ENCODE results near the gene VLDLR.

VLDLR gene

GRCh38 chr9:2621722-2622460 lies at the start of gene VLDLR:
Gene VLDLR (plus strand): TSS chr9:2621787. CDS start chr9:2622190, 403 bp downstream.
- Mint-ChIP-seq H3K27ac (ENCODE audit: low read depth) (peak within 1 kb of the TSS; percentile 73), H3K4me1 (peaks cover 19% of the 10 kb centered on the region), H3K9me3 (no peaks in the 10 kb centered on the region), H3K27me3 (peaks cover 82% of the 10 kb centered on the region), H3K4me3 (peak within 1 kb of the TSS; percentile 79), H3K36me3 (ENCODE audit: insufficient read depth) (no peaks in the 10 kb centered on the region)
- DNase-seq (ENCODE audit: low spot score in 2 of 2) = no peak
- peak; percentile 29 for ATAC-seq (replicated peaks; ENCODE audit: extremely low read depth, poor library complexity, severe bottlenecking)

- no peak overlapping the region for H3K27ac Mint-ChIP-seq (ENCODE audit: low read depth)
- no peaks in the 10 kb centered on the region for H3K9me3 Mint-ChIP-seq
- H3K36me3 Mint-ChIP-seq (ENCODE audit: insufficient read depth) = no peaks in the 10 kb centered on the region
- H3K27me3 Mint-ChIP-seq = no peaks in the 10 kb centered on the region
- H3K4me3 Mint-ChIP-seq = no peak overlapping the region
- H3K4me1 Mint-ChIP-seq = no peaks in the 10 kb centered on the region
- DNase-seq (ENCODE audit: low spot score in 2 of 2) (no peak), ATAC-seq (replicated peaks; ENCODE audit: extremely low read depth, poor library complexity, severe bottlenecking) (no peak)
Observed at GRCh38 chr9:2574203-2574602, 47.4 kb upstream of the VLDLR start.

- Mint-ChIP-seq H3K9me3 (no peaks in the 10 kb centered on the region), H3K4me1 (no peaks in the 10 kb centered on the region), H3K27ac (ENCODE audit: low read depth) (no peak overlapping the region), H3K4me3 (no peak overlapping the region), H3K36me3 (ENCODE audit: insufficient read depth) (no peaks in the 10 kb centered on the region), H3K27me3 (no peaks in the 10 kb centered on the region)
- no peak for ATAC-seq (replicated peaks; ENCODE audit: extremely low read depth, poor library complexity, severe bottlenecking)
- DNase-seq (ENCODE audit: low spot score in 2 of 2) = no peak
Observed at GRCh38 chr9:2576631-2577030, 45.0 kb upstream of the VLDLR start.

- H3K4me1 Mint-ChIP-seq = no peaks in the 10 kb centered on the region
- H3K36me3 Mint-ChIP-seq (ENCODE audit: insufficient read depth) = peaks cover 2% of the 10 kb centered on the region
- no peak overlapping the region for H3K4me3 Mint-ChIP-seq
- peaks cover 30% of the 10 kb centered on the region for H3K27me3 Mint-ChIP-seq
- no peak for ATAC-seq (replicated peaks; ENCODE audit: extremely low read depth, poor library complexity, severe bottlenecking)
- peaks cover 5% of the 10 kb centered on the region for H3K9me3 Mint-ChIP-seq
- H3K27ac Mint-ChIP-seq (ENCODE audit: low read depth) = no peak overlapping the region
- DNase-seq (ENCODE audit: low spot score in 2 of 2) = no peak
Observed at GRCh38 chr9:2583308-2584013, 38.1 kb upstream of the VLDLR start.

GRCh38 chr9:2591967-2592366 lies 29.6 kb upstream of the VLDLR start:
- Mint-ChIP-seq H3K4me1 (no peaks in the 10 kb centered on the region), H3K27ac (ENCODE audit: low read depth) (no peak overlapping the region), H3K4me3 (no peak overlapping the region), H3K9me3 (peaks cover 13% of the 10 kb centered on the region), H3K36me3 (ENCODE audit: insufficient read depth) (peaks cover 2% of the 10 kb centered on the region), H3K27me3 (peaks cover 20% of the 10 kb centered on the region)
- no peak for ATAC-seq (replicated peaks; ENCODE audit: extremely low read depth, poor library complexity, severe bottlenecking)
- no peak for DNase-seq (ENCODE audit: low spot score in 2 of 2)

- Mint-ChIP-seq H3K36me3 (ENCODE audit: insufficient read depth) (no peaks in the 10 kb centered on the region), H3K9me3 (peaks cover 13% of the 10 kb centered on the region), H3K27ac (ENCODE audit: low read depth) (no peak overlapping the region), H3K27me3 (peaks cover 25% of the 10 kb centered on the region), H3K4me3 (no peak overlapping the region), H3K4me1 (no peaks in the 10 kb centered on the region)
- DNase-seq (ENCODE audit: low spot score in 2 of 2) = no peak
- ATAC-seq (replicated peaks; ENCODE audit: extremely low read depth, poor library complexity, severe bottlenecking) = no peak
Observed at GRCh38 chr9:2593744-2594143, 27.8 kb upstream of the VLDLR start.

GRCh38 chr9:2595973-2596372 lies 25.6 kb upstream of the VLDLR start:
- ATAC-seq (replicated peaks; ENCODE audit: extremely low read depth, poor library complexity, severe bottlenecking) = no peak

GRCh38 chr9:2597483-2597882 lies 24.1 kb upstream of the VLDLR start:
- H3K4me3 Mint-ChIP-seq = no peak overlapping the region
- H3K27me3 Mint-ChIP-seq = peaks cover 32% of the 10 kb centered on the region
- H3K36me3 Mint-ChIP-seq (ENCODE audit: insufficient read depth) = no peaks in the 10 kb centered on the region
- H3K27ac Mint-ChIP-seq (ENCODE audit: low read depth) = no peak overlapping the region
- ATAC-seq (replicated peaks; ENCODE audit: extremely low read depth, poor library complexity, severe bottlenecking) (no peak), DNase-seq (ENCODE audit: low spot score in 2 of 2) (no peak)
- no peaks in the 10 kb centered on the region for H3K4me1 Mint-ChIP-seq
- peaks cover 8% of the 10 kb centered on the region for H3K9me3 Mint-ChIP-seq

More at GRCh38 chr9:2595973-2596372, 25.6 kb upstream of the VLDLR start:
- Mint-ChIP-seq H3K27ac (ENCODE audit: low read depth) (no peak overlapping the region), H3K4me3 (no peak overlapping the region), H3K4me1 (no peaks in the 10 kb centered on the region), H3K27me3 (peaks cover 32% of the 10 kb centered on the region), H3K9me3 (peaks cover 13% of the 10 kb centered on the region), H3K36me3 (ENCODE audit: insufficient read depth) (no peaks in the 10 kb centered on the region)
- no peak for DNase-seq (ENCODE audit: low spot score in 2 of 2)

GRCh38 chr9:2599896-2600295 lies 21.7 kb upstream of the VLDLR start:
- DNase-seq (ENCODE audit: low spot score in 2 of 2) (no peak), ATAC-seq (replicated peaks; ENCODE audit: extremely low read depth, poor library complexity, severe bottlenecking) (no peak)
- Mint-ChIP-seq H3K9me3 (no peaks in the 10 kb centered on the region), H3K36me3 (ENCODE audit: insufficient read depth) (no peaks in the 10 kb centered on the region), H3K4me3 (no peak overlapping the region), H3K4me1 (no peaks in the 10 kb centered on the region), H3K27ac (ENCODE audit: low read depth) (no peak overlapping the region), H3K27me3 (peaks cover 23% of the 10 kb centered on the region)

- Mint-ChIP-seq H3K4me1 (no peaks in the 10 kb centered on the region), H3K9me3 (no peaks in the 10 kb centered on the region), H3K27me3 (peaks cover 23% of the 10 kb centered on the region), H3K4me3 (no peak overlapping the region), H3K27ac (ENCODE audit: low read depth) (no peak overlapping the region), H3K36me3 (ENCODE audit: insufficient read depth) (no peaks in the 10 kb centered on the region)
- ATAC-seq (replicated peaks; ENCODE audit: extremely low read depth, poor library complexity, severe bottlenecking) (no peak), DNase-seq (ENCODE audit: low spot score in 2 of 2) (no peak)
Observed at GRCh38 chr9:2600307-2600706, 21.3 kb upstream of the VLDLR start.

- DNase-seq (ENCODE audit: low spot score in 2 of 2) (no peak), ATAC-seq (replicated peaks; ENCODE audit: extremely low read depth, poor library complexity, severe bottlenecking) (no peak)
- no peak overlapping the region for H3K27ac Mint-ChIP-seq (ENCODE audit: low read depth)
- no peak overlapping the region for H3K4me3 Mint-ChIP-seq
- H3K9me3 Mint-ChIP-seq = no peaks in the 10 kb centered on the region
- no peaks in the 10 kb centered on the region for H3K4me1 Mint-ChIP-seq
- no peaks in the 10 kb centered on the region for H3K36me3 Mint-ChIP-seq (ENCODE audit: insufficient read depth)
- peaks cover 23% of the 10 kb centered on the region for H3K27me3 Mint-ChIP-seq
Observed at GRCh38 chr9:2601785-2602378, 19.7 kb upstream of the VLDLR start.

- ATAC-seq (replicated peaks; ENCODE audit: extremely low read depth, poor library complexity, severe bottlenecking) = no peak
- H3K36me3 Mint-ChIP-seq (ENCODE audit: insufficient read depth) = no peaks in the 10 kb centered on the region
- H3K27me3 Mint-ChIP-seq = peaks cover 17% of the 10 kb centered on the region
- no peaks in the 10 kb centered on the region for H3K4me1 Mint-ChIP-seq
- no peaks in the 10 kb centered on the region for H3K9me3 Mint-ChIP-seq
- no peak for DNase-seq (ENCODE audit: low spot score in 2 of 2)
- H3K27ac Mint-ChIP-seq (ENCODE audit: low read depth) = no peak overlapping the region
- no peak overlapping the region for H3K4me3 Mint-ChIP-seq
Observed at GRCh38 chr9:2602704-2603116, 18.9 kb upstream of the VLDLR start.

- Mint-ChIP-seq H3K27me3 (peaks cover 13% of the 10 kb centered on the region), H3K4me3 (no peak overlapping the region), H3K36me3 (ENCODE audit: insufficient read depth) (no peaks in the 10 kb centered on the region), H3K27ac (ENCODE audit: low read depth) (no peak overlapping the region), H3K9me3 (no peaks in the 10 kb centered on the region), H3K4me1 (no peaks in the 10 kb centered on the region)
- no peak for ATAC-seq (replicated peaks; ENCODE audit: extremely low read depth, poor library complexity, severe bottlenecking)
- DNase-seq (ENCODE audit: low spot score in 2 of 2) = no peak
Observed at GRCh38 chr9:2603621-2604020, 18.0 kb upstream of the VLDLR start.

Measured in central memory CD8-positive, alpha-beta T cell (primary cell).